HCT116 (cell line): ENCODE results near the gene NUAK2.

Experiments used
- CTCF ChIP-seq, 3 experiments: fragments of 200-600 bp in 1 of 3; sonication (generic) in 1 of 3; IDR thresholded peaks in 2 of 3; conservative IDR thresholded peaks in 1 of 3; 2 replicates each; pipeline ENCODE4 v1.5.1; 2012 to 2017; ENCODE audit warnings: low read depth in 2 of 3, low read length in 2 of 3, antibody characterized with exemption in 1 of 3, borderline replicate concordance in 1 of 3, control low read depth in 1 of 3, mild to moderate bottlenecking in 1 of 3, mixed read lengths in 1 of 3, mixed run types in 1 of 3, moderate library complexity in 1 of 3; ENCODE audit not compliant: insufficient read depth in 1 of 3
- EZH2phosphoT487 ChIP-seq: fragments of 200-600 bp; IDR thresholded peaks from 2 replicates; pipeline ENCODE4 v1.6.1; 2018; ENCODE audit warnings: antibody characterized with exemption, borderline replicate concordance
- SP1 ChIP-seq: IDR thresholded peaks from 2 replicates; pipeline ENCODE4 v1.6.1; 2012; ENCODE audit warnings: low read depth

- TF ChIP-seq SP1: no peak
- TF ChIP-seq CTCF (IDR thresholded peaks at IDR 0.05 in 2 of 3, conservative IDR thresholded peaks at IDR 0.05 in 1 of 3; ENCODE audit: borderline replicate concordance in 1 of 3, insufficient read depth in 1 of 3, low read depth in 2 of 3, low read length in 2 of 3): no peak
- no peak for TF ChIP-seq EZH2phosphoT487
These were observed 18.2 kb downstream of the NUAK2 start for GRCh38 chr1:205303247-205303888.
